Astrocyte (in vitro differentiated cells and primary cell): ENCODE data around the gene FLNC. TPM values are rescaled to one million over a fixed set of nuclear protein-coding genes. Genes with fewer than 3 reads are reported as not detected.

ENCODE experiments used
- DNase-seq: peaks from one replicate; pipeline ENCODE4 v3.0.0-alpha.2; 2010; ENCODE audit warnings: low read depth
- FAIRE-seq: peaks from 2 replicates; lab custom pipeline; 2011; peaks lifted over from hg19 to GRCh38; lab: Jason Lieb, UNC
- H2AFZ ChIP-seq: 2 replicates; pipeline ENCODE4 v1.6.0; 2012; ENCODE audit warnings: low read depth, low read length, inconsistent platforms
- H3K27ac ChIP-seq: 2 replicates; pipeline ENCODE4 v1.5.1; 2011; ENCODE audit warnings: low read depth, low read length, inconsistent platforms
- H3K27me3 ChIP-seq: 2 replicates; pipeline ENCODE4 v1.6.0; 2011; ENCODE audit warnings: low read length, inconsistent platforms; ENCODE audit not compliant: insufficient read depth
- H3K36me3 ChIP-seq: 2 replicates; pipeline ENCODE4 v1.5.1; 2011; ENCODE audit warnings: low read length, inconsistent platforms; ENCODE audit not compliant: insufficient read depth
- H3K4me1 ChIP-seq: 2 replicates; pipeline ENCODE4 v1.5.1; 2011; ENCODE audit warnings: low read length, inconsistent platforms; ENCODE audit not compliant: insufficient read depth
- H3K4me2 ChIP-seq: 2 replicates; pipeline ENCODE4 v1.6.0; 2012; ENCODE audit warnings: low read length, inconsistent platforms
- H3K4me3 ChIP-seq: 2 replicates; pipeline ENCODE4 v1.5.1; 2011; ENCODE audit warnings: low read depth, mild to moderate bottlenecking, low read length, inconsistent platforms; ENCODE audit not compliant: insufficient read depth
- H3K79me2 ChIP-seq: 2 replicates; pipeline ENCODE4 v1.6.0; 2012; ENCODE audit warnings: mild to moderate bottlenecking, low read length, inconsistent platforms; ENCODE audit not compliant: insufficient read depth
- H3K9ac ChIP-seq: 2 replicates; pipeline ENCODE4 v1.6.0; 2012; ENCODE audit warnings: mild to moderate bottlenecking, low read length, inconsistent platforms
- H3K9me3 ChIP-seq: 2 replicates; pipeline ENCODE4 v1.5.1; 2012; ENCODE audit warnings: low read depth, mild to moderate bottlenecking, low read length, inconsistent platforms; ENCODE audit not compliant: insufficient read depth
- H4K20me1 ChIP-seq: 2 replicates; pipeline ENCODE4 v1.6.0; 2012; ENCODE audit warnings: low read length, inconsistent platforms; ENCODE audit not compliant: insufficient read depth
- H3K27ac Mint-ChIP-seq: one replicate; pipeline ENCODE4 v1.8.0; 2021; ENCODE audit warnings: mild to moderate bottlenecking, mixed read lengths; ENCODE audit not compliant: unreplicated experiment
- H3K27me3 Mint-ChIP-seq: one replicate; pipeline ENCODE4 v1.8.0; 2021; ENCODE audit warnings: low read depth, mixed read lengths; ENCODE audit not compliant: unreplicated experiment
- H3K36me3 Mint-ChIP-seq: one replicate; pipeline ENCODE4 v1.8.0; 2021; ENCODE audit warnings: low read depth, mixed read lengths; ENCODE audit not compliant: unreplicated experiment
- H3K4me1 Mint-ChIP-seq: one replicate; pipeline ENCODE4 v1.8.0; 2021; ENCODE audit warnings: low read depth, mixed read lengths; ENCODE audit not compliant: unreplicated experiment
- H3K4me3 Mint-ChIP-seq: one replicate; pipeline ENCODE4 v1.8.0; 2021; ENCODE audit warnings: mild to moderate bottlenecking, moderate library complexity, mixed read lengths; ENCODE audit not compliant: unreplicated experiment
- H3K9me3 Mint-ChIP-seq: one replicate; pipeline ENCODE4 v1.8.0; 2021; ENCODE audit warnings: mild to moderate bottlenecking, mixed read lengths; ENCODE audit not compliant: unreplicated experiment
- EZH2 ChIP-seq: IDR thresholded peaks from 2 replicates; pipeline ENCODE4 v1.6.1; 2012; ENCODE audit warnings: mild to moderate bottlenecking, low read length, inconsistent platforms; ENCODE audit not compliant: insufficient read depth
- total RNA-seq: library from RNA; stranded (reverse); gene quantifications from 2 replicates; pipeline ENCODE4 v1.2.1, GENCODE V29; 2021
- TF ChIP-seq, protein P1 (sequence below): IDR thresholded peaks from 2 replicates; pipeline ENCODE4 v1.5.1; 2011; ENCODE audit warnings: low read depth, mild to moderate bottlenecking, inconsistent platforms, low read length, moderate library complexity; ENCODE audit not compliant: insufficient read depth

Gene FLNC
- total RNA-seq, 1 donor from 2014 or later: 364 TPM

DNA sequence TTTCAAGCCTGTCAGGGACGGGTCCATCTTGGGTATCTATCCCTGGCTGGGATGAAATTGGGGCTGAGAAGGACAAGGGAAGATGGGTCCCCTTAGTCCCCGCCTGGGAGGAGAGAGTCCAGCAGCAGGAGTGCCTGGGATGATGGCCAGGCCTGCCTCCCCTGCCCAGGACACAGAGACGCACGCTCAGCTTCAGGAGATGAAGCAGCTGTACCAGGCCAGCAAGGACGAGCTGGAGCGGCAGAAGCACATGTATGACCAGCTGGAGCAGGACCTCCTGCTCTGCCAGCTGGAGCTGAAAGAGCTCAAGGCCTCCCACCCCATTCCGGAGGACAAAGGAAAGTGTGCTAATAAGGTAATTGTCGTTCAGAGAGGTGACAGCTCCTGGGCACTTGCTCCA is 23.0 kb upstream of the FLNC start:
- H3K27me3 ChIP-seq: no peaks in the 10 kb centered on the region
- H3K4me3 ChIP-seq: no peak overlapping the region
- H3K4me1 ChIP-seq: no peaks in the 10 kb centered on the region
- Mint-ChIP-seq H3K9me3 (peaks cover 3% of the 10 kb centered on the region), H3K27me3 (no peaks in the 10 kb centered on the region), H3K4me3 (no peak overlapping the region), H3K4me1 (peaks cover 18% of the 10 kb centered on the region), H3K27ac (no peak overlapping the region), H3K36me3 (peaks cover 24% of the 10 kb centered on the region)
- FAIRE-seq: no peak
- no peaks in the 10 kb centered on the region for H4K20me1 ChIP-seq
- no peak for TF ChIP-seq EZH2
- TF ChIP-seq, protein P1, sequence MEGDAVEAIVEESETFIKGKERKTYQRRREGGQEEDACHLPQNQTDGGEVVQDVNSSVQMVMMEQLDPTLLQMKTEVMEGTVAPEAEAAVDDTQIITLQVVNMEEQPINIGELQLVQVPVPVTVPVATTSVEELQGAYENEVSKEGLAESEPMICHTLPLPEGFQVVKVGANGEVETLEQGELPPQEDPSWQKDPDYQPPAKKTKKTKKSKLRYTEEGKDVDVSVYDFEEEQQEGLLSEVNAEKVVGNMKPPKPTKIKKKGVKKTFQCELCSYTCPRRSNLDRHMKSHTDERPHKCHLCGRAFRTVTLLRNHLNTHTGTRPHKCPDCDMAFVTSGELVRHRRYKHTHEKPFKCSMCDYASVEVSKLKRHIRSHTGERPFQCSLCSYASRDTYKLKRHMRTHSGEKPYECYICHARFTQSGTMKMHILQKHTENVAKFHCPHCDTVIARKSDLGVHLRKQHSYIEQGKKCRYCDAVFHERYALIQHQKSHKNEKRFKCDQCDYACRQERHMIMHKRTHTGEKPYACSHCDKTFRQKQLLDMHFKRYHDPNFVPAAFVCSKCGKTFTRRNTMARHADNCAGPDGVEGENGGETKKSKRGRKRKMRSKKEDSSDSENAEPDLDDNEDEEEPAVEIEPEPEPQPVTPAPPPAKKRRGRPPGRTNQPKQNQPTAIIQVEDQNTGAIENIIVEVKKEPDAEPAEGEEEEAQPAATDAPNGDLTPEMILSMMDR: no peak
- no peaks in the 10 kb centered on the region for H3K9me3 ChIP-seq
- DNase-seq: no peak
- H3K27ac ChIP-seq: no peak overlapping the region
- peaks cover 3% of the 10 kb centered on the region for H3K36me3 ChIP-seq
- H3K4me2 ChIP-seq: no peak overlapping the region
- H3K79me2 ChIP-seq: no peaks in the 10 kb centered on the region
- no peak overlapping the region for H2AFZ ChIP-seq
- H3K9ac ChIP-seq: no peak overlapping the region

DNA sequence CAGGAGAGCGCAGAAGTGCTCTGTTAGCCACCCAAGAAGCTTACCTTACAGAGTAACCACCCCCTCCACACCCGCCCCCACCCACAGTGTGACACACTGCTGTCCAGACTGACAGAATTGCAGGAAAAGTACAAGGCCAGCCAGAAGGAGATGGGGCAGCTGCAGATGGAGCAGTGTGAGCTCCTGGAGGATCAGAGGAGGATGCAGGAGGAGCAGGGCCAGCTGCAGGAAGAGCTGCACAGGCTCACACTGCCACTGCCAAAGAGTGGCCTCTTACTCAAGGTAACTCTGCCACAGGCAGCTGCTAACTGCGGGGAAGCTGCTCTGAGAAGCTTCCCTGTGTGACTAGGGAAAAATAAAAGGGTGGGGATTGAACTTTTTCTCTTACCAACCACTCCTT is 20.8 kb upstream of the FLNC start:
- Mint-ChIP-seq H3K36me3 (peaks cover 24% of the 10 kb centered on the region), H3K27me3 (no peaks in the 10 kb centered on the region), H3K4me1 (peaks cover 14% of the 10 kb centered on the region), H3K4me3 (no peak overlapping the region), H3K27ac (no peak overlapping the region), H3K9me3 (peaks cover 3% of the 10 kb centered on the region)
- no peaks in the 10 kb centered on the region for H3K4me1 ChIP-seq
- no peak for TF ChIP-seq EZH2
- TF ChIP-seq, protein P1: no peak
- no peaks in the 10 kb centered on the region for H3K9me3 ChIP-seq
- H3K4me2 ChIP-seq: no peak overlapping the region
- no peak overlapping the region for H3K27ac ChIP-seq
- FAIRE-seq (no peak), DNase-seq (no peak)
- no peak overlapping the region for H3K9ac ChIP-seq
- no peaks in the 10 kb centered on the region for H3K79me2 ChIP-seq
- no peak overlapping the region for H2AFZ ChIP-seq
- no peaks in the 10 kb centered on the region for H4K20me1 ChIP-seq
- H3K36me3 ChIP-seq: peaks cover 3% of the 10 kb centered on the region
- H3K4me3 ChIP-seq: no peak overlapping the region
- H3K27me3 ChIP-seq: no peaks in the 10 kb centered on the region

DNA sequence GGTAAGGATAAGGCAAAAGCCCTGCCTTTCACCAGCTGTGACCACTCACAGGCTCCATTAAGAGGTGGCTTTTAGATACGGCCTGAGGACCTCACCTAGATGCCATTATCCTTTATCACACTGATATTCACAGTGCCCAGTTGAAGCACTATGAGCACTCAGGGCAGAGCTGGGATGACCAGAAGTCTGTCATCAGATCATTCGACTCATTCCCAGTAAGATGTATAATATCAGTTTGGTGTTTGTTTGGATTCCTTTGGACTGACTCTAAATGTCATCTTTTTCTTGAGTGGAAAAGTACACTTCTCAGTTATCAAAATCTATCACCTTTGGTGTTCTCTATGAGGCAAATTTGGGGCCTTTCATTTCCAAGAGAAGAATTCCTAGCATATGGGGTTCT is 19.7 kb upstream of the FLNC start:
- Histone ChIP-seq H3K9ac (no peak overlapping the region), H3K79me2 (no peaks in the 10 kb centered on the region), H2AFZ (no peak overlapping the region), H3K27me3 (no peaks in the 10 kb centered on the region), H3K36me3 (peaks cover 3% of the 10 kb centered on the region), H3K9me3 (no peaks in the 10 kb centered on the region), H3K4me1 (no peaks in the 10 kb centered on the region), H4K20me1 (no peaks in the 10 kb centered on the region), H3K27ac (no peak overlapping the region), H3K4me2 (no peak overlapping the region), H3K4me3 (no peak overlapping the region)
- DNase-seq: no peak
- peak overlapping the region; percentile 2 for H3K4me3 Mint-ChIP-seq
- no peaks in the 10 kb centered on the region for H3K9me3 Mint-ChIP-seq
- peaks cover 10% of the 10 kb centered on the region for H3K4me1 Mint-ChIP-seq
- no peak for TF ChIP-seq EZH2
- TF ChIP-seq, protein P1: no peak
- FAIRE-seq: no peak
- no peak overlapping the region for H3K27ac Mint-ChIP-seq
- H3K27me3 Mint-ChIP-seq: peaks cover 3% of the 10 kb centered on the region
- H3K36me3 Mint-ChIP-seq: peaks cover 21% of the 10 kb centered on the region
